Suppressor macrophage treated with lipopolysaccharide for 4 hours (primary cell): ENCODE measurements around the gene DNAL1.
"Not testable (repeated sequence)": the region's sequence is repeated elsewhere in the genome, so short reads cannot be mapped to it uniquely, and the experiment has no call there.

Experiments
- DNase-seq: peaks from one replicate; pipeline ENCODE4 v3.0.0-alpha.2; 2020

The DNAL1 gene, protein sequence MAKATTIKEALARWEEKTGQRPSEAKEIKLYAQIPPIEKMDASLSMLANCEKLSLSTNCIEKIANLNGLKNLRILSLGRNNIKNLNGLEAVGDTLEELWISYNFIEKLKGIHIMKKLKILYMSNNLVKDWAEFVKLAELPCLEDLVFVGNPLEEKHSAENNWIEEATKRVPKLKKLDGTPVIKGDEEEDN

DNA sequence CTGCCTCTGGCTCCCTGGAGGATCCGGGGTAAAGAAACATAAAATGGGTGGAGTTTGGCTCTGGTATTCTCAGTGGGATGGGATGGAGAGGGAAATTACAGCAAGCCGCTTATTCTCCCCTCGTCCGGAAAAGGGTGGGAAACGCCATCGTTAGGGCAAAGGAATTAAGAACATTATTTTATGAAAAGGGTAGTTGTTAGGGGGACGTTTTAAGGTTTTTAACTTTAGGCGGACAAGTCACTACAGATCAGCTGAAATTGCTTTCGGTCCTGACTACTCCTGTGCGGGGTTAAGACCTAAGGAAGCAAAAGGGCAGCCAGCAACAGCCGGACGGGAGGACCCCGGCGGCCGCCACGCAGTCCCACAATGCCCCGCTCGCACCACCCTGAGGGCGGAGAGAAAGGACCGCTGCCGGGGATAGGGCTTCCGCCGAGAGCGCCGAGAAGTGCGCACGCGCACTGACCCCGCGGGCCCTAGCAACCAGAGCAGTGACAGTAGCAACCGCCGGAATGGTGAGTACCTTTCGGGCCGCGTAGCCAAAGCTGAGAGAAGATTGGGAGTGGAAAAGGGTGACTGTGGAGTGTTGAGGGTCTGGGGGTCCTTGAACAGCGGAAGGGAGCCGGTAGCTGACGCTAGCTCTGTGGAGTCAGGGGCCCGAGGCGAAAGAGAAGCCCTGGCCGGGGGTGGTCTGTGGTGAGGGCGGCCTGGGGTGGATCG lies at the start of gene DNAL1:
Gene DNAL1, plus strand, starts transcription at position 456 of the 717 bp plus-strand sequence. Its CDS starts 54 bp downstream, at position 510.
- DNase-seq, result peak; percentile 97

DNA sequence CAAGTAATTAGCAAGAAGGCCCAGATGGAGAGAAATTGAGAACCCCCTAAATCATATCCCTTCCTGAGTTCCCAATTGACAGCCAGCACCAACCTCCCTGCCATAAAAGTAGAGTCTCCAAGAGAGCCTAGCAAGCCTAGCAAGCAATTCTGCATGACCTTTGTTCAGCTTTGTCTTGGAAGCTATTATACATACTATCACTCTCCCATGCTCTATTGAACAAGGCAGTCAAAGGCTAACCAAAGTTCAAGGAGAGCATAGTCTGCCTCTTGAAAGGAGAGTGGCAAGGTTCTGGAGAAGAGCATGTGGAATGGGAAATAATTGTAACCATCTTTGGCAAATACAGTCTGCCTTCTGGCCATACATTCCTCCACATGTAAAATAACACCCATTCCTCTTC lies 45.3 kb upstream of the DNAL1 start:
- DNase-seq, result no peak

DNA sequence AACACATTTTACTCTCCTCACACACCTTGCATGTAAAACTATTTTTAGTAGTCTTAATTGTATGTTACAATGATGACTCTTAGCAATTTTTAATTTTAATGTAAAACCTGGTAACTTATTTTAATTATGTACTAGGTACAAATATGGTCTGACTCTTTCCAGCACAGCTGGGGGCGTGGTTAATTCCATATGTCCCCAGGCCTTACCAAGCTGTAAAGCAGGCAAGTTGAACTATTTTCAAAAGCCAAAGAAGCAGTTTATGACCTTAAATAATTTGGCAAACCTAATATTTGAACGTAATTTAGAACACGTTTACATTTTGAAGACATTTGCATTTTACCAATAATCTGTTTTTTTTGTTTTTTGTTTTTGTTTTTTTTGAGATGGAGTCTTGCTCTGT lies 41.8 kb upstream of the DNAL1 start:
- no peak for DNase-seq

DNA sequence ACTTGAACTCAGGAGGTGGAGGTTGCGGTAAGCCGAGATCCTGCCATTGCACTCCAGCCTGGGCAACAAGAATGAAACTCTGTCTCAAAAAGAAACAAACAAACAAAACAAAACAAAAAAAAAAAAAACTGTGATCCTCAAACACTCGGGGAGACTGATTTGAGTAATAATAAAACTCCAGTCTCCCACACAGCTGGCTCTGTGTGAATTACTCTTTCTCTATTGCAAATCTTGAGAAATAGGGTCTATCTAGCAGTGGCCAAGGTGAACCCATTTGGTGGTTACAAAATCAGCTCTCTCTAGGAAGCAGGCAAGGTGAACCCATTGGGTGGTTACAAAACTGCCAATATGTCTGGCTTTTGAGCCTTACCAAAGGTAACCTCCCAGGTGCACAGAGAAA lies 38.5 kb upstream of the DNAL1 start:
- DNase-seq, result no peak

DNA sequence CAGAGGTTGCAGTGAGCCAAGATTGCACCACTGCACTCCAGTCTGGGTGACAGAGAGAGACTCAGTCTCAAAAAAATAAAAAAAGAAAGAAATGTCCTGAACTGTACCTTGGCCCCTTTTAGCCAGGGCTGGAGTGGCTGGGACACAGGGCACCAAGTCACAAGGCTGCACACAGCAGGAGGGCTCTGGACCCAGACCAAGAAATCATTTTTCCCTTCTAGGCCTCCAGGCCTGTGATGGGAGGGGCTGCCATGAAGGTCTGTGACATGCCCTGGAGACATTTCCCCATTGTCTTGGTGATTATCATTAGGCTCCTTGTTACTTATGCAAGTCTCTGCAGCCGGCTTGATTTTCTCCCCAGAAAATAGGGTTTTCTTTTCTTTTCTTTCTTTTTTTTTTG lies 37.5 kb upstream of the DNAL1 start:
- DNase-seq, result no peak

DNA sequence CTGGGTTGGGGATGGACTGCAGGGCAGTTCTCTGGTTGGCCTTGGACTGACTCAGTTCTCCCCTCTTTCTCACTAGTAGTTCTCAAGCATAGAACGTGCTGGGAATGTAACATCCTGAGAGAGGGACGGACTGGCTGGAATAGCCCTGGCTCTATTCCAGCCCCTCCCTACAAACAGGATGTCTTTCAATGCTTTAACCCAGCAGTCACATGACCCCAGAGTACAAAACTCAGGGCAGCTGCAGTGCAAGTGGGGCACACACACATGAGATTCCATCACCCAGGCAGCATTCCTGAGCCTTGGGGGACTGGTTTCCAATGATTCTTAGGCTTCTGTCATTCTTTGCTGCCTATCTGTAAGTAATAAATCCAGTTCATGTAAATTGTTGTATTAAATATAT lies 34.1 kb upstream of the DNAL1 start:
- DNase-seq, result no peak

DNA sequence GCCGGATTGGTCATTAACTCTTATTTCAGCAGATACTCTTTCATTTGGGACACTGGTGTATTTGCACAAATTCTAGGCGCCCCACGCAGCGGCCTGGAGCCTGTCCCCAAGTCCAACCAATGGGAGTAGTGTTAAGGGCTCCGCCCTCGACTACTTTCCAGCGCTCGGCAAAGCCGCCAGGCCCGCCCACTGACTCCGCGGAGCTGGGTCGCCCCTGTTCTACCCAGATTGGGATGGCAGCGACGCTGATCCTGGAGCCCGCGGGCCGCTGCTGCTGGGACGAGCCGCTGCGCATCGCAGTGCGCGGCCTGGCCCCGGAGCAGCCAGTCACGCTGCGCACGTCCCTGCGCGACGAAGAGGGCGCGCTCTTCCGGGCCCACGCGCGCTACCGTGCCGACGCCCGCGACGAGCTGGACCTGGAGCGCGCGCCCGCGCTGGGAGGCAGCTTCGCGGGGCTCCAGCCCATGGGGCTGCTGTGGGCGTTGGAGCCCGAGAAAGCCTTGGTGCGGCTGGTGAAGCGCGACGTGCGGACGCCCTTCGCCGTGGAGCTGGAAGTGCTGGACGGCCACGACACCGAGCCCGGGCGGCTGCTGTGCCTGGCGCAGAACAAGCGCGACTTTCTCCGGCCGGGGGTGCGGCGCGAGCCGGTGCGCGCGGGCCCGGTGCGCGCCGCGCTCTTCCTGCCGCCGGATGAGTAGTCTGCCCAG lies 32.3 kb upstream of the DNAL1 start, which contains the start of gene ACOT6:
Gene ACOT6, plus strand, starts transcription at position 179 of the 707 bp plus-strand sequence. Its CDS starts 55 bp downstream, at position 234.
- peak; percentile 69 for DNase-seq

DNA sequence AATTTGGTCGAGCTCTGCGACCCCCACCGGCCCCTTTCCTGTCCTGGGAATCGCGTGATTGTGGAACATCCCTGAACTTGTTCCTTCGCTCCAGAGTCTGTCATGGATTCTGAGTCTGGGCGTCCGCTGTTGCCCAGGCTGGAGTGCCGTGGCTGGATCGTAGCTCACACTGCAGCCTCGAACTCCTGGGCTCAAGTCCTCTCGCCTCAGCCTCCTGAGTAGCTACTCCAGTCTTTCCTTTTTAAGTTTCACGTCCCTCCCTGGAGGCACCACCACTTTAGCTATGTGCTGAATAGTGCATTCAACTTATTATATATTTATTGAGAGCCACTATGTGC lies 31.8 kb upstream of the DNAL1 start:
- DNase-seq, result no peak

DNA sequence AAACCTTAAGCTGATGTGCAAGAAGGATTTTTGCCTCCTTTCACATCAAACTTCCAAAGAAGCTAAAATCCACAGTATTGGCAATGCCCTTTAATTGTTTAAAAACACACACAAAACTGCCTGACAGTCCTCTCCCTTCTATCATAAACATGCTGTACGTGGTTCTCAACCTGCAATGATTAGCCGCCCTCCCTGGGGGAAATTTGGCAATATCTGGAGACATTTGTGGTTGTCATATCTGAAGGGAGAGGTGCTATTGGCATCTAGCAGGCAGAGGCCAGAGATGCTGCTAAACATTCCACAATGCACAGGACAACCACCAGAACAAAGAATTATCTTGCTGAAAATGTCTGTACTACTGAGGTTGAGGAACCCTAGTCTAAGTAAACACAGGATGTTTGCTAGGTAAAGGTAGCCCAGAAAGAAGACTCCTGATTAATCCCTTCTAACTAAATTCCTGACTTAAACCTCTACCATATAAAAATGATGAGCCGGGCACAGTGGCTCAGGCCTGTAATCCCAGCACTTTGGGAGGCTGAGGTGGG lies 31.3 kb upstream of the DNAL1 start:
- no peak for DNase-seq

DNA sequence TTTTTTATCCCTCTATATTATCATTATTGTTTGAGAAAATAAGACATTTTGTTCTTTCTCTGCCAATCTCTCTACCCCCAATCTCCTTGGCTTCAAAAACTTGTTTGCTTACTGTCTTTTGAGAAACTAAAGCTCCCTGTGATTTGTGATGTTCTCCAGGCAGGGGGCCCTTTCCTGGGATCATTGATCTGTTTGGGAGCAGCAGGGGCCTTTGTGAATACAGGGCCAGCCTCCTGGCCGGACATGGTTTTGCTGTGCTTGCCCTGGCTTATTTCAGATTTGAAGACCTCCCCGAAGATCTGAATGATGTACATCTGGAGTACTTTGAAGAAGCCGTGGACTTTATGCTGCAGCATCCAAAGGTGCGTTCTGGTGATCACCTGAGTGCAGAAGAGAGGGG lies 28.0 kb upstream of the DNAL1 start:
- no peak for DNase-seq

DNA sequence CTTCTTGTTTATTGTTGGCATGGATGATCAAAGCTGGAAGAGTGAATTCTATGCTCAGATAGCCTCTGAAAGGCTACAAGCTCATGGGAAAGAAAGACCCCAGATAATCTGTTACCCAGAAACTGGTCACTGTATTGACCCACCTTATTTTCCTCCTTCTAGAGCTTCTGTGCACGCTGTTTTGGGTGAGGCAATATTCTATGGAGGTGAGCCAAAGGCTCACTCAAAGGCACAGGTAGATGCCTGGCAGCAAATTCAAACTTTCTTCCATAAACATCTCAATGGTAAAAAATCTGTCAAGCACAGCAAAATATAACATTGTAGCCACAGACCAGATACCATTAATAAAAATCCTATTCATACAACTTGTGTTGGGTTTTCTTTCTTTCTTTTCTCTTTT lies 25.3 kb upstream of the DNAL1 start:
- no peak for DNase-seq

DNA sequence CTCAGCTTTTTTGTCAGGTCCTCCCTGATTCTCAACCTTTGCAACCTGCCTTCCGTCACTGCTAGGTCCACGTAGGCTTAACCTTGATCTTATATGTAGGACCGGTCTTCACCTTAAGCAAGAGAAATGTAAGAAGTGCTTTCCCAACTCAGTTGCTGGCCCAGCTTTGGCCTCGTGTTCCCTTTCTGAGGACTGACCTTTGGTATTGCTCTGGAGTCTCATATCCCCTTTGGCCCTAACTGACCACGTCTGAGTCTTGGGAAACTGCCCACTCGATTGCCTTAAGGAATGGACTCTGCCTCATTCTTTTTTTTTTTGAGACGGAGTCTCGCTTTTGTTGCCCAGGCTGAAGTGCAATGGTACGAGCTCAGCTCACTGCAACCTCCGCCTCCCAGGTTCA lies 24.5 kb upstream of the DNAL1 start:
- DNase-seq, result no peak

DNA sequence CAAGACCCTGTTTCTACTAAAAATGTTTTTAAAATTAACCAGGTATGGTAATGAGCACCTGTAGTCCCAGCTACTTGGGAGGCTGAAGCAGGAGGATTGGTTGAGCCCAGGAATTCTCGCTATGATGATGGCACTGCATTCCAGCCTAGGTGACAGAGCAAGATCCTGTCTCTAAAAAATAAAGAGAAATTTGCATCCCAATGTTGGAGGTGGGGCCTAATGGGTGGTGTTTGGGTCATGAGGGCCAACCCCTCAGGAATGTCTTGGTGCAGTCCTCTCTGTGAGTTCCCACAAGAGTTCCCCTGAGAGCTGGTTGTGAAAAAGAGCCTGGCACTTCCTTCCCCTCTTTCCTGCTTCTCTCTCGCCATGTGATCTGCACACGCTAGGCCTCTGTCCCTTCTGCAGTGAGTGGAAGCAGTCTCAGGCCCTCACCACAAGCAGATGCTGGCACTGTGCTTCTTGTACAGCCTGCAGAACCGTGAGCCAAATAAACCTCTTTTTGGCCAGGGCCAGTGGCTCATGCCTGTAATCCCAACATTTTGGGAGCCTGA lies 21.2 kb upstream of the DNAL1 start:
- DNase-seq, result no peak

DNA sequence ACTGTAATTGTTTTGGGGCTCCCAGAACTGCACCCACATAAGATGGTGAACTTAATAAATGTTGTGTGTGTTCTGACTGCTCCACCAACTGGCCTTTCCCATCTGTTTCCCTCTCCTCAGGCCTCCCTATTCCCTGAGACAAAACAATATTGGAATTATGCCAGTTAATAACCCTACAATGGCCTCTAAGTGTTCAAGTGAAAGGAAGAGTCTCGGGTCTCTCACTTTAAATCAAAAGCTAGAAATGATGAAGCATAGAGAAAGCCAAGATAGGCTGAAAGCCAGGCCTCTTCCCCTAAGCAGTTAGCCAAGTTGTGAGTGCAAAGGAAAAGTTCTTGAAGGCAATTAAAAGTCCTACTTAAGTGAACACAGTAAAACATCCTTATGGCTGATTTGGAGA lies 19.1 kb upstream of the DNAL1 start:
- no peak for DNase-seq

DNA sequence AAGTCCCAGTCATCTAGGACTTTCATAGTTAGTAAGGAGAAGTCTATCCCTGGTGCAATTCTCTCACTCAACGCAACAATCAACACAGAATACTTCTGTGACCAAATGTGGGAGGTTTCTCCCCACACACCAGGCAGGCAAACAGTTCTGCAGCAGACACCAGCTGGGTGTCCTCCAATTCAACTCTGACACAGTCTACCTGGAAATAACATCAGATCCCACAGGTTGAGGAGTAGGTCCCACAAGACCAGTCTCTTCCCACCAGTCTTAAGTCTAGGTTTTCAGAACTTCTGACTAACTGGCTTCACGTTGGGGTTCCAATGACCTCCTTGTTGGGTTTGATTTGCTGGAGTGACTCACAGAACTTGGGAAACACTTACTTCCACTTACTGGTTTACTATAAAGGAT lies 17.6 kb upstream of the DNAL1 start:
- DNase-seq, result peak; percentile 75

DNA sequence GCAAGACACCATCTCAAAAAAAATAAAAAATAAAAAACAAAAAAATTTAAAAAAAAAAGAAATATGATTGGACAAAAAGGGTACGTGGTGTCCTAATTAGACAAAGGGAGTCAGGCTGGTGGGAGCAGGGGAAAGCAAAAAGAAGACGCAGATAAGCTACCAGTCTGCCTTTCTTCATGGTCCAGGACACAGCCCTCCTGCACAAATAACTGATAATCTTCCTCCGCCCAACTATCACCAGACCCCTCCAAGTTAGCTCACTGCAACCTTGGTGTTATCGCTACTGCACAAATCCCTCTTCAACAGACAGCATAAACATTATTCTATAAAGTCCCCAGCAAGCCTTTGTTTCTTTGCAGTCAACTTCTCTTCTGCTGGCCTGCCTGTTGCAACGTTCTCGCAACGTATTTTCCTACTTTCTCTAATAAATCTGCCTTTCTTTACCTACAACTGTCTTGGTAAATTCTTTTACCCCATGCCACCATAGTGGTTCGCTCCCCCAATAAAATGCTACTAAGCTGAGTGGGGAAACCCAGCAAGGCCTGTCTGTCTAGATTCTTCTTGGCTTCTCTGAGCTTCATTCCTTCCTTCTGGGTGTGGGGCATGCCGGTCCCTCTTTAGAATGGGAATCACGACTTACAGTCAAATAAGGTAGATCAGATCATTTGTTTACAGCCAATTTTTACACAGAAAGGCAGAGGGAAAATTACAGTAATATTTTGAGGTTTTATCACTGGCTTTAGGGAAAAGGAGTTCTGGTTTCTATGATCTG lies 14.6 kb upstream of the DNAL1 start:
- no peak for DNase-seq

DNA sequence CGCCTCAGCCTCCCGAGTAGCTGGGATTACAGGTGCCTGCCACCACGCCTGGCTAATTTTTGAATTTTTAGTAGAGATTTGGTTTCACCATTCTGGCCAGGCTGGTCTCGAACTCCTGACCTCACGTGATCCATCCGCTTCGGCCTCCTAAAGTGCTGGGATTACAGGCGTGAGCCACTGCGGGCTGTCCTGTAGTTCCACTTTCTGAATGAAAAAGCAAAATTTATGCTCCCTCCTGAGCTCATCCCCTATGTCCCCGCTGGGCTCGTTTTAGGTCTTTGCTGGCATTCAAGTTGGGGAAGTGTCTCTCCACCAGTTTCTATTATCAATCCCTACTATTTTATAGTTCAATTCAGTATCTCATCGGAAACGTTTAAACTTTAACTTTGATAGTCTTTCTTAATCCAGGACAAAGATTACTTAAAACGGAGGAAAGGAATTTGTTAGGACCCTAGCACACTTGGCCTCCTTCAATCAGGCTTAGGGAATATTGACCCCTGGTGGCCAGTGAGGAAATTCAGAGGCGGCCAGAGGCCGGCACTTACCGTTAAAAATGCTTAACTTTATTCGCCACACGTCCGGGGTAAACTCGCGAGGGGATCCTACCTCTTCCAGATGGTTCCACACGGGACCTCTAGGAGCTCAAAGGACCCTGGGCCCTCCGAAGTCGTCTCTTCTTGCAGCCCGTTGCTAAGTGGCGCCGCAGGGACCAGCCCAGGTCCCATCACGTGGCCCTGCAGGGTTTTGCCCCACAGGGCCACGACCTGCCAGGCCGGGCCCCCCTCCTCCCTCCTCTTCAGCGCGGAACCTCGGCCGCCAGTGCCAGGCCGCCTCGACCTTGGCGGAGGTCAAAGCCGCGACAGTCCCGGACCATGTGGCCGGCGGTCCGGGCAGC lies 11.4 kb upstream of the DNAL1 start:
- DNase-seq, result peak; percentile 81

DNA sequence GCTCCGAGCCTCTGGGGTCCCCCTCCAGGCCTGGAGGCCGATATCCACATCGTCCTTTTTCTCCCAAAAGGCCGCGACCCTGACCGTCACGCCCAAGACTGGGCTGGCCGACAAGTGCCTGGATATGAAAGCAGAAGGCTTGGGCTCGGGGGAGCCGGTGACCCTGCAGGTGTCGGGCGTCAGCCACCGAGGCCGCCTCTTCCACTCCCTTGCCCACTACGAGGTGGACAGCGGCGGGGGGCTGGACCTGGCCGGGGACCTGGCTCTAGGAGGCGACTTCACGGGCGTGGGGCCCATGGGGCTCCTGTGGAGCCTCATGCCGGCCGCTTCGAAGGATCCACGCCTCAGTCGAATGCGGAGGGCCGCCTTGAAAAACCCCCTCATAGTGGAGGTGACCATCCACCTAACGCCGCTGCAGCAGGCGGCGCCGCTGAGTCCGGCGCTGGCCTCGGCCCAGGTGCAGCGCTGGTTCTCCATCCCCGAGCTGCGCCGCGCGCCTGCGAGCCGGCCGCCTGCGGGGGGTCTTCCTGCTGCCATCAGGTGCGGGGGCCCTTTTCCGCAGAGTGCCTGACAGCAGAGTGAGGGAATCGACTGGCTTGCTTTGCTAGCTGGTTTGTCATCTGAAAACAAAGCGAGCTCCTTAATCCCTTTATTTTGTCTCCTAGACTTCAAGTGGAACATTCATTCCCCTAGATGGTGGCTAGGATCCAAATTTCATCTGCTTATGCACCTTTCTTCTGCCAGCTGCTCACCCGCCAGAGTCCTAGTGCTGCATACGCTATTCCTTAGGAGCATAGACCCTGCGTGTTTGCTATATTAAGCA lies 10.6 kb upstream of the DNAL1 start:
- no peak for DNase-seq

DNA sequence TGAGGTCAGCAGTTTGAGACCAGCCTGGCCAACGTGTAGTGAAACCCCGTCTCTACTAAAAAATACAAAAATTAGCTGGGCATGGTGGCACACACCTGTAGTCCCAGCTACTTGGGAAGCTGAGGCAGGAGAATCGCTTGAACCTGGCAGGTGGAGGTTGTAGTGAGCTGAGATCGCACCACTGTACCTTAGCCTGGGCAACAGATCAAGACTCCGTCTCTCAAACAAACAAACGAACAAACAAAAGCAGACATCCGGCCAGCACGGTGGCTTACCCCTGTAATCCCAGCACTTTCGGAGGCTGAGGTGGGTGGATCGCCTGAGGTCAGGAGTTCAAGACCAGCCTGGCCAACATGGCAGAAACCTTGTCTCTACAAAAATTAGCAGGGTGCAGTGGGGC lies 8.4 kb upstream of the DNAL1 start:
- DNase-seq, result not testable (repeated sequence)

DNA sequence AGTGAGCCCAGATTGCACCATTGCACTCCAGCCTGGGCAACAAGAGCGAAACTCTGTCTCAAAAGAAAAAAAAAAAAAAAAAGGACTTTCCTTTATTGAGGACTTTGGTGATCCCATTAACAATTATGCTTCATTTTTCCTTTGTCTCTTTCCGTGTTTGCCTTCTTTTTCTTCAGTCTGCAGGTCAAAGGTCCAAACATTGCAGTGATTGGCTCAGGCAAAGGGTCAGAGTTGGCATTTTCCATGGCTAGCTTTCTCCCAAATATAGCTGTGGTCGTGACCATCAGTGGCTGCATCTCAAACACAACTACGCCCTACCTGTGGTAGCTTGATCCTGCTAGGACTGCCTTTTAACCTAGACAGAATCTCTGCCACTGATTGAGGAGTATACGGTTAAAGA lies 7.0 kb upstream of the DNAL1 start:
- DNase-seq, result no peak
